SK-N-SH (cell line): ENCODE data around the gene KIAA0232. TPM values are rescaled to one million over a fixed set of nuclear protein-coding genes. Genes with fewer than 3 reads are reported as not detected.

ENCODE experiments used
- CTCF ChIA-PET: fragments of 300-600, 350-600 bp; formaldehyde crosslinking; extraction: SDS; loops from one replicate; lab custom pipeline; 2021; lab: Yijun Ruan, JAX
- POLR2A ChIA-PET: fragments of 350-600 bp; sonication (Branson Sonifier 250); formaldehyde crosslinking; extraction: SDS; loops from one replicate; lab custom pipeline; 2020; ENCODE audit warnings: antibody characterized with exemption, inconsistent platforms; lab: Yijun Ruan, JAX
- DNase-seq: peaks from one replicate; pipeline ENCODE4 v3.0.0; 2012
- H2AFZ ChIP-seq: fragments of 200-600 bp; sonication (generic); 2 replicates; pipeline ENCODE4 v1.8.1; 2016; ENCODE audit warnings: antibody characterized with exemption, mild to moderate bottlenecking, low read depth
- H3F3A ChIP-seq: fragments of 200-600 bp; sonication (generic); replicated peaks from 2 replicates; pipeline ENCODE3; 2016; ENCODE audit warnings: antibody characterized with exemption, mild to moderate bottlenecking; ENCODE audit not compliant: insufficient read depth
- H3K27ac ChIP-seq, 2 experiments: fragments of 200-500 bp in 1 of 2; fragments of 200-600 bp in 1 of 2; sonication (Bioruptor generic) in 1 of 2; sonication (generic), shearing (Covaris generic) in 1 of 2; 2 replicates each; pipeline versions ENCODE4 v1.5.1 to v1.6.1; 2014 to 2016; ENCODE audit warnings: low read depth in 2 of 2, inconsistent platforms in 1 of 2, low read length in 1 of 2, mild to moderate bottlenecking in 1 of 2, mixed read lengths in 1 of 2
- H3K27me3 ChIP-seq: fragments of 200-600 bp; sonication (generic), shearing (Covaris generic); 2 replicates; pipeline ENCODE4 v1.6.1; 2016; ENCODE audit warnings: mixed run types; ENCODE audit not compliant: insufficient read depth
- H3K36me3 ChIP-seq, 2 experiments: fragments of 200-500 bp in 1 of 2; fragments of 200-600 bp in 1 of 2; sonication (Bioruptor generic) in 1 of 2; sonication (generic) in 1 of 2; replicated peaks in 1 of 2; 2 replicates each; pipeline versions ENCODE3 to v1.5.1; 2014 to 2016; ENCODE audit warnings: low read length in 1 of 2, mild to moderate bottlenecking in 1 of 2; ENCODE audit not compliant: insufficient read depth in 2 of 2, control insufficient read depth in 1 of 2
- H3K4me1 ChIP-seq, 2 experiments: fragments of 200-500 bp in 1 of 2; fragments of 200-600 bp in 1 of 2; sonication (Bioruptor generic) in 1 of 2; sonication (generic), shearing (Covaris generic) in 1 of 2; 2 replicates each; pipeline versions ENCODE4 v1.5.1 to v1.6.1; 2014 to 2016; ENCODE audit warnings: low read depth in 1 of 2, low read length in 1 of 2, mixed run types in 1 of 2; ENCODE audit not compliant: insufficient read depth in 2 of 2, control insufficient read depth in 1 of 2
- H3K4me2 ChIP-seq: fragments of 200-600 bp; sonication (generic), shearing (Covaris generic); 2 replicates; pipeline ENCODE4 v1.6.1; 2017; ENCODE audit warnings: mixed run types
- H3K4me3 ChIP-seq, 2 experiments: fragments of 200-500 bp in 1 of 2; fragments of 200-600 bp in 1 of 2; sonication (Bioruptor generic) in 1 of 2; sonication (generic), shearing (Covaris generic) in 1 of 2; 2 replicates each; pipeline versions ENCODE4 v1.5.1 to v1.8.1; 2014 to 2016; ENCODE audit warnings: low read depth in 2 of 2, inconsistent platforms in 1 of 2, low read length in 1 of 2, mild to moderate bottlenecking in 1 of 2, mixed read lengths in 1 of 2, moderate library complexity in 1 of 2
- H3K79me2 ChIP-seq: fragments of 200-600 bp; sonication (generic); 2 replicates; pipeline ENCODE4 v1.8.1; 2017; ENCODE audit warnings: mild to moderate bottlenecking; ENCODE audit not compliant: insufficient read depth
- H3K9ac ChIP-seq: fragments of 200-600 bp; sonication (generic); 2 replicates; pipeline ENCODE4 v1.6.1; 2017; ENCODE audit warnings: mixed run types
- H3K9me2 ChIP-seq: fragments of 200-600 bp; sonication (generic); 2 replicates; pipeline ENCODE4 v1.6.1; 2017; ENCODE audit warnings: mixed run types
- H3K9me3 ChIP-seq: fragments of 200-600 bp; sonication (generic); 2 replicates; pipeline ENCODE4 v1.6.1; 2017; ENCODE audit warnings: mixed run types, mild to moderate bottlenecking, moderate library complexity
- H4K20me1 ChIP-seq: fragments of 200-600 bp; sonication (generic); 2 replicates; pipeline ENCODE4 v1.6.1; 2017; ENCODE audit warnings: mild to moderate bottlenecking, mixed run types; ENCODE audit not compliant: insufficient read depth
- CHD2 ChIP-seq: fragments of 150-350 bp; IDR thresholded peaks from 2 replicates; pipeline ENCODE4 v1.6.1; 2018; ENCODE audit warnings: low read length; ENCODE audit not compliant: partially characterized antibody
- CTCF ChIP-seq: fragments of 200-600 bp; sonication (generic); IDR thresholded peaks from 2 replicates; pipeline ENCODE4 v1.6.1; 2017; ENCODE audit warnings: antibody characterized with exemption, mild to moderate bottlenecking, moderate library complexity
- EZH2phosphoT487 ChIP-seq: fragments of 200-600 bp; sonication (generic); IDR thresholded peaks from 2 replicates; pipeline ENCODE4 v1.6.1; 2017; ENCODE audit warnings: low read depth, mixed run types, mild to moderate bottlenecking, antibody characterized with exemption, moderate library complexity, borderline replicate concordance
- FOSL2 ChIP-seq: IDR thresholded peaks from 2 replicates; pipeline ENCODE4 v1.4.0; 2012; ENCODE audit warnings: low read depth, mild to moderate bottlenecking, moderate library complexity, borderline replicate concordance
- FOXM1 ChIP-seq: IDR thresholded peaks from 2 replicates; pipeline ENCODE4 v1.4.0; 2012; ENCODE audit warnings: low read depth, mild to moderate bottlenecking
- GABPA ChIP-seq: IDR thresholded peaks from 2 replicates; pipeline ENCODE4 v1.4.0; 2012; ENCODE audit warnings: low read depth, mild to moderate bottlenecking
- GATA2 ChIP-seq: sonication (generic); formaldehyde crosslinking; IDR thresholded peaks from 2 replicates; pipeline ENCODE4 v1.5.0; 2020; ENCODE audit warnings: mild to moderate bottlenecking, missing genetic modification reagents
- JUND ChIP-seq: IDR thresholded peaks from 2 replicates; pipeline ENCODE4 v1.4.0; 2012
- MEF2A ChIP-seq: IDR thresholded peaks from 2 replicates; pipeline ENCODE4 v1.4.0; 2012; ENCODE audit warnings: low read depth, borderline replicate concordance
- NRF1 ChIP-seq: IDR thresholded peaks from 2 replicates; pipeline ENCODE4 v1.6.1; 2012; ENCODE audit warnings: low read depth, mild to moderate bottlenecking, low read length
- POLR2AphosphoS5 ChIP-seq: IDR thresholded peaks from 2 replicates; pipeline ENCODE4 v1.6.1; 2012; ENCODE audit warnings: low read depth, low read length
- RCOR1 ChIP-seq: fragments of 150-350 bp; IDR thresholded peaks from 2 replicates; pipeline ENCODE4 v1.6.1; 2017; ENCODE audit warnings: antibody characterized with exemption, low read length
- RXRA ChIP-seq: IDR thresholded peaks from 2 replicates; pipeline ENCODE4 v1.4.0; 2012; ENCODE audit warnings: low read depth, mild to moderate bottlenecking, borderline replicate concordance
- SIN3A ChIP-seq: IDR thresholded peaks from 2 replicates; pipeline ENCODE4 v1.6.1; 2012; ENCODE audit warnings: low read depth, mild to moderate bottlenecking, low read length, moderate library complexity, borderline replicate concordance
- SMC3 ChIP-seq: IDR thresholded peaks from 2 replicates; pipeline ENCODE4 v1.6.1; 2012; ENCODE audit warnings: low read depth, low read length, improper control_type of control experiment
- YY1 ChIP-seq: IDR thresholded peaks from 2 replicates; pipeline ENCODE4 v1.4.0; 2012; ENCODE audit warnings: low read depth, mild to moderate bottlenecking
- ZBTB33 ChIP-seq: IDR thresholded peaks from 2 replicates; pipeline ENCODE4 v1.4.0; 2012; ENCODE audit warnings: low read depth, borderline replicate concordance
- WGBS: methylation state at CpG from one replicate; pipeline ENCODE4 v1.1.6; 2017; ENCODE audit warnings: low lambda C conversion rate; 5-methylcytosine and 5-hydroxymethylcytosine counted together
- polyA plus RNA-seq, 3 experiments: library from polyadenylated mRNA; depleted of rRNA; stranded (reverse); fragments of >200 nt; gene quantifications; 2 replicates each; pipeline ENCODE4 v1.2.3, GENCODE V29; 2012
- TF ChIP-seq, protein P1 (sequence below): fragments of 150-350 bp; IDR thresholded peaks from 2 replicates; pipeline ENCODE4 v1.6.1; 2016; ENCODE audit warnings: mild to moderate bottlenecking, low read depth, low read length
- TF ChIP-seq, protein P2 (sequence below): IDR thresholded peaks from 2 replicates; pipeline ENCODE4; 2012

Gene KIAA0232
- polyA plus RNA-seq, 1 of the 3 experiments (the other 2 are of a cell fraction): 5.7 TPM

GRCh38 chr4:6857009-6857882 is 74.7 kb downstream of the KIAA0232 start:
- H3K9me2 ChIP-seq: no peaks in the 10 kb centered on the region
- H3K4me3 ChIP-seq: no peak overlapping the region
- no peak overlapping the region for H3K4me2 ChIP-seq
- peaks cover 3% of the 10 kb centered on the region for H3F3A ChIP-seq
- ChIA-PET POLR2A (no interaction called here), CTCF (interaction anchor here (0.6 to 1.8 kb wide), 2 partner anchors 9 to 16 kb away, joined by 3 to 13 read pairs; no protein-coding TSS in a partner anchor)
- no peak overlapping the region for H3K9ac ChIP-seq
- no peak overlapping the region for H2AFZ ChIP-seq
- DNase-seq: no peak
- H3K27ac ChIP-seq: no peak overlapping the region; a peak in 1 of 4 replicates
- 97% methylated on average over 6 of the region's 6 CpGs for WGBS
- H3K36me3 ChIP-seq: peaks cover 39 to 58% of the 10 kb centered on the region in 2 experiments
- H3K4me1 ChIP-seq: peaks cover 5 to 7% of the 10 kb centered on the region in 2 experiments; a peak in 3 of 4 replicates
- no peaks in the 10 kb centered on the region for H4K20me1 ChIP-seq
- H3K27me3 ChIP-seq: no peaks in the 10 kb centered on the region
- TF ChIP-seq JUND (no peak), NRF1 (no peak), CTCF (no peak), EZH2phosphoT487 (no peak), FOSL2 (no peak), FOXM1 (no peak), RCOR1 (no peak), SMC3 (no peak), YY1 (no peak), ZBTB33 (no peak), GATA2 (CRISPR knock-in tag) (no peak), POLR2AphosphoS5 (no peak), MEF2A (no peak), CHD2 (no peak), SIN3A (no peak), GABPA (no peak), RXRA (no peak)
- TF ChIP-seq, protein P1, sequence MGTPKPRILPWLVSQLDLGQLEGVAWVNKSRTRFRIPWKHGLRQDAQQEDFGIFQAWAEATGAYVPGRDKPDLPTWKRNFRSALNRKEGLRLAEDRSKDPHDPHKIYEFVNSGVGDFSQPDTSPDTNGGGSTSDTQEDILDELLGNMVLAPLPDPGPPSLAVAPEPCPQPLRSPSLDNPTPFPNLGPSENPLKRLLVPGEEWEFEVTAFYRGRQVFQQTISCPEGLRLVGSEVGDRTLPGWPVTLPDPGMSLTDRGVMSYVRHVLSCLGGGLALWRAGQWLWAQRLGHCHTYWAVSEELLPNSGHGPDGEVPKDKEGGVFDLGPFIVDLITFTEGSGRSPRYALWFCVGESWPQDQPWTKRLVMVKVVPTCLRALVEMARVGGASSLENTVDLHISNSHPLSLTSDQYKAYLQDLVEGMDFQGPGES: no peak
- TF ChIP-seq, protein P2, sequence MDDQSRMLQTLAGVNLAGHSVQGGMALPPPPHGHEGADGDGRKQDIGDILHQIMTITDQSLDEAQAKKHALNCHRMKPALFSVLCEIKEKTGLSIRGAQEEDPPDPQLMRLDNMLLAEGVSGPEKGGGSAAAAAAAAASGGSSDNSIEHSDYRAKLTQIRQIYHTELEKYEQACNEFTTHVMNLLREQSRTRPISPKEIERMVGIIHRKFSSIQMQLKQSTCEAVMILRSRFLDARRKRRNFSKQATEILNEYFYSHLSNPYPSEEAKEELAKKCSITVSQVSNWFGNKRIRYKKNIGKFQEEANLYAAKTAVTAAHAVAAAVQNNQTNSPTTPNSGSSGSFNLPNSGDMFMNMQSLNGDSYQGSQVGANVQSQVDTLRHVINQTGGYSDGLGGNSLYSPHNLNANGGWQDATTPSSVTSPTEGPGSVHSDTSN: no peak
- no peaks in the 10 kb centered on the region for H3K9me3 ChIP-seq
- peaks cover 23% of the 10 kb centered on the region; the same call in 1 of the 2 replicates for H3K79me2 ChIP-seq
